ENCODE results near the gene FOXP2.

GRCh38 chr7:114598946-114599345, 184.3 kb downstream of the FOXP2 start:
- TF ChIP-seq CTCF (IDR thresholded peaks at IDR 0.05) (no peak), POLR2A (IDR thresholded peaks at IDR 0.05) (no peak)
